GM10847 (cell line): ENCODE measurements around the gene ARL4C.

Experiments used
- POLR2A ChIP-seq: IDR thresholded peaks from 2 replicates; pipeline ENCODE4 v1.6.1; 2011; ENCODE audit not compliant: insufficient read length; ENCODE audit errors: extremely low read depth

Gene ARL4C

DNA sequence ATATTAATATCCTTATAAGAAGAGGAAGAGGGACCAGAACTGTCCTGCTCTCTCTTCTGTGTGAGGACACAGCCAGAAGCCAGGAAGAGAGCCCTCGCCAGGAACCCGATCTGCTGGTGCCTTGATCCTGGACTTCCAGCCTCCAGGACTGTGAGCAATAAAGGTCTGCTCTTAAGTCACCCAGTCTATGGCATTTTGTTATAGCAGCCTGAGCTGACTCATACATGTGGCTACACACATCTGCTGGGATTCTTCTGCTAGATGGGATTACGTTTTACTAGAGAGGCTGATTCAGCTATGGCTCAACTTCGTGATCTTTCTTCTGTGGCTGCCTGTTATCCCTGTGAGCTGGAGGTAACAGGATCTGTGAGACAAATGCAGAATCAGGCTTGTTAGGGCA, 29.6 kb downstream of the ARL4C start:
- no peak for TF ChIP-seq POLR2A

DNA sequence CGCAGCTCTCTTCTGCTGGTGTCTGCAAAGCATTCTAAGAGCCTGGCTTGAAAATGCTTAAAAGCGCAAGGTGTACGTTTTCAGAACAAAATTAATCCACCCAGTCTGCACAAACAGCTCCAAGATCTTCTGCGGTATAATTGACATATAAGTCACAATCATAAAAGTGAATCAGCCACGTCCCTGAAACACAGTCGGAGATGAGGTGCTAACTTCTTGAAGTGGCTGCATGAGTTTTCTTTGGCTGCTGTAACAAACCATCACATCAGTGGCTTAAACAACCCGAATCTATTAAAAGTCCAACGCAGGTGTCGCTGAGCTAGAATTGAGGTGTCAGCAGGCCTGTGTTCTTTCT, 32.6 kb downstream of the ARL4C start:
- TF ChIP-seq POLR2A: no peak

DNA sequence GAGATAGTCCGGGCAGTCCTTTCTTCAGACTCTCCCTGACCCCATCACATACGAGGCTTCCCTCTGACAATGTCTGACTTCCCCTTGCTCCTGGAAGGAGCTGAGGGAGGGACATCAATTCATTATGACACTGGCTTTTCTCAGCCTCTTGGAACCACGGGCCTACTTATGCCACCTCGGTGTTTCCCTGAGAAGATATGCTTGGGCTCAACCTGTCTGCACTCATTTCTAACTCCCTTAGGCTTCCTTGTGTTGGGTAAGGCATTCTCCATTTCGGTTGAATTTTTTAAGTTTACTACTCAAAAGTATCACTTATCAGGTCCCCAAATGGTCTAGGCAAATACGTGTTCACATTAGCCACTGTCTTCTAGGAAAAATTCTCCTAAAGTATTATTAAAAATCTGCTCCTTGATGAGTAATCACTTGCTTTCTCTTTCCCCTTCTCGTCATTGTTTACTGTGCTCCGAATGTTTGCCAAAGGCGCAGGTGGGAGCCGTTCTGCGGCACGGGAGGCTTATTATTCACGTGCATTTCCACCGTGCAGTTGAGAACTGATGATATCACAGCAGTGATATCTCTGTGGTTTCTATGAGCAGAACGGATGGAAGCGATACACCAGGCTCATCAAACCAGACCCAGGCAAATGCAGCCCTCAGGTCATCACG, 33.1 kb downstream of the ARL4C start:
- no peak for TF ChIP-seq POLR2A

DNA sequence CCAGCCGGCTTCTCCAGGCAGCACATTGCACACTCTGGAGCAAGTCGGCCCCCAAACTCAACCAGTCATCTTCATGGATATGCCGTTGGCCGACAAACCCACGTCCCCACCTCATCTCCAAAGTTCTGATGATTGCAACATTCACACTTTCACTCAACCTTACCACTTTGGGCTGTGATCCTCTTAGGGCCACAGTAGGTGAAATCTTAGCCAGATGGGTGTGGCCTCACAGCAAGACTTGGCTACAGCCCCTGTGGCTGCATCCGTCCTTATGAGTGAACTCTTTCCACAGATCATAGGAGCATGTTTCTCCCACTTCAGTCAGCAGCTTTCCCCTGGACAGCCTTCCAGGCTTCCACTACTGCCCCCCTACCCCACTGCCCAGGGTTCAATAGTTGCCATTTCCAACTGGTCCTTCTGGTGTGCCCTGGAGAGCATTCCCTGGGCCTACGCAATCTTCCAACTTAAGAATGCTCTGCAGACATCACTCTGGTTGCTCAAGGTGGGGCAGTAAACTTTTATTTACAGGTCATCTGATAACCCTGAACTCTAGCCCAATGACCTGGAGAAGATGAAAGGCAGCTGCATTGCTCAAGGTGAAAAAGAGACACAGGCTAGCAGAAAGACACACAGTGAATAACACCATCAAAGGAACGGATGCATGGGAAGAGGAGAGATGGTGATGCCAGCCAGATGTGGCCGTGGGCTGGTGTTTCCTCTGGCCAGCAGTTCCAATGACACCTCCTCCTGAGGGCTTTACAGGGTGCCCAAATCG, 34.5 kb downstream of the ARL4C start:
- no peak for TF ChIP-seq POLR2A

DNA sequence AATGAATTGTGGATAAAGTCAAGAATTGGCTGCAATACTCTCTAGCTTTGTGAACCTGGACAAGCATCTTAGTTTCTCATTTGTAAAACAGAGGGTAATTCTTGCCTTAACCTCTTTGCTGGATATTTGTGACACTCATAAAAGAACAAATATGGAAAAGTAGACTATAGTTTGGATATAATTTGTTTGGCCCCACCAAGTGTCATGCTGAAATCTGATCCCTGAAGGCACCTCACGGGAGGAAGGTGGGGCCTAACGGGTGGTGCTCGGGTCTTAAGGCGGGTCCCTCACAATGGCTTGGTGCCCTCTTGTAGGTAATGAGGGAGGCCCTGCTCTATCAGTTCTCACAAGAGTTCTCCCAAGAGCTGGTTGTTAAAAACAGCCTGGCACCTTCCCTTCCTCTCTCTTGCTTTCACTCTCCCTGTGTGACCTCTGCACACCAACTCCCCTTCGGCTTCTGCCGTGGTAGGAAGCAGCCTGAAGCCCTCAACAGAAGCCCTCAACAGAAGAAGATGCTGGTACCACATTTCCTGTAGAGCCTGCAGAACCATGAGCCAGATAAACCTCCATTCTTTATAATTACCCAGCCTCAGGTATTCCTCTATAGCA, 37.4 kb downstream of the ARL4C start:
- no peak for TF ChIP-seq POLR2A

DNA sequence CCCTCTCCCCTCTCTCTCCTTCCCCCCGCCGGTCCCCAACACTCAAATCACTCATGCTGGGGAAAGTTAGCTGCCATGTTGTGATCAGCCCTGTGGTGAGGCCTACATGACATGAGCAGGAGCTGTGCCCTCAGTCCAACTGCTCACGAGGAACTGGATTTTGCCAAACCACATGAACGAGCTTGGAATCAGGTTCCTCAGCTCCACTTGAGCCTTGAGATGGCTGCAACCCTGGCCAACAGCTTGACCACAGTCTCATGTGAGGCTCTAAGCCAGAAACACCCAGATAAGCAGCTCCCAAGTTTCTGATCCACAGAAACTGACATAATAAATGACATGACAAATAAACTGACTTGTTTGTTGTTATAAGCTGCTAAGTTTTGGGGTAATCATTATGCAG, 38.4 kb downstream of the ARL4C start:
- no peak for TF ChIP-seq POLR2A

DNA sequence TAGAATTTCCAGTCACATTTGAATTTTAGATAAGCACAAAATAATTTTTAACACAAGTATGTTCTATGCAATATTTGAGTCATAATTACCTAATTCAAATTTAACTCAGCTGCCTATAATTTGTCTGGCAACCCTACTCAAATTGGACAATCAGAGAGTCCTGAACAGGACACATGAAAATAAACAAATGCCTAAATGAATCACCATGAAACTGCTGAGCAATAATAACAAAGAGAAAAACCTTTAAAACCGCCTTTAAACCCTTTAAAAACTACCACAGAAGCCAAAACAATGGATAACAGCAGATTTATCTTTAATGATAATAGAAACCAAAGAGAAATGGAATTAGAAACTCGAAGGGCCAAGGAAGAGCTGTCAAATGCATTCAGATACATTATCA, 39.5 kb downstream of the ARL4C start:
- TF ChIP-seq POLR2A: no peak

DNA sequence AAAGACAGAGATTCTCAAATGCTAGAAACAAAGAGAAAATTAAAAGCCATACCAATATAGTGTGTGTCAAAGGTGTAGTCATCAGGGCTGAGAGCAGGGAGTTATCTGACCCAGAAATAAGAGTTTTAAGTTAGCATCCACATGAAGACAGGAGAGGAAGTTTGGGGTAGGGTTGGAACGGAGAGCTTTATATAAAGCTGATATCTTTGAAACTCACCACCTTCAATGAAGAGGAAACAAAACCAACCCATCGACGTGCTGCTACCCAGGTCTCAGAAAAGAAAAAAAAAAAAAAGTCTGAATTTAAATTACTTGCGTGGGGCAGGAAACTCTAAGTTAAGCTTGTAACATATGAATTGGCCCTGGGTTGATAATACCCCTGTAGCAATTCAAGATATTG, 42.4 kb downstream of the ARL4C start:
- no peak for TF ChIP-seq POLR2A

DNA sequence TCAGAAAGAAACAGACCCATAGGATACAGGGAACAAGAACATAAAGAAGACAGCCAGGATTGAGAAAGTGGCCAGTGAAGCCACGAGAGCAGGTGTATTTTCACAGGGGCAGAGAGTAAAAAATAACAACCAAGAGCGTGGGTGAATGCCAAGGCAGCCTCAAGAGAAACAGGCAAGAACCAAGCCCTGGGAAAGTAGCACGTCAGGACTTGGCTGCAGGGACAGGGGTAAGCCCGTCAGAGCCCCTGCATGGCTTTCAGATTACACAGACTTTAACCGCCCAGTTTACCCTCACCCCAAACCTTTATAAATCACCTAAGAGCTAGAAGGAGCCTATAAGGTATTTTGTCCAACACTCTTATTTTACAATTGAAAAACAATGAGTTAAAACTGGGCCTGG, 43.7 kb downstream of the ARL4C start:
- TF ChIP-seq POLR2A: no peak

DNA sequence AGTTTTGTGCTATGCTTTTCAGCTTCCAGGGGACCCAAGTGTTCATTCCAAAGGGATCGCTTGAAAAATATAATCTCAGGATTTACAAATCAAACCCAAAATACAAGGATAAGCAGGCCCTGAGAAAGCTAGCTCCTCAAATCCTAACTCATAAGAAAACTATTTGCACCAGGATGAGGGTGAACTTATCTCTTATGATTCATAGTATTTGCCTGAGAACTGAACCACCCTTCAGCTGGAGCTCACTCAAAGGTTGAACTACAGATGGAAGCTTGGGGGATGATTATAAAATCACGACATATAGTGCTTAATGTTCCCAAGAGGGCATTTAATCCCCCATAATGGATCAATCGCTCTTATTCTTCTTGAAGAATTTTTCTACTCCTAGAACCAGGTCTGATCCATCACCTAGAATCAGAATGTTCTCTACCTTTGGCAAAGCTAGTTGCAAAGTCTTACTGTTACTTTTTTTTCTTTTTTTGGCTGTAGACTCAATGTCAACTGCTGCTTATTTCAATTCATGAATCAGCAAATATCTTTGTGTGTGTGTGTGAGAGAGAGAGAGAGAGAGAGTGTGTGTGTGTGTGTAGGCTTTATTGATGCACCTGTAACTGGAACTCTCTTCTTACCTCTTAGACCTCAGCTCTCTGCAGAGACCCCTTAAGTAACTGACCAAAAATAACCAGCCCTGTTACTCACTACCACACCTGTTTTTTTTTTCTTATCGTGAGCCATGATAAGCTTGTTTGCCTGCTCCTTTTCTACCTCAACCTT, 44.8 kb downstream of the ARL4C start:
- TF ChIP-seq POLR2A: no peak

DNA sequence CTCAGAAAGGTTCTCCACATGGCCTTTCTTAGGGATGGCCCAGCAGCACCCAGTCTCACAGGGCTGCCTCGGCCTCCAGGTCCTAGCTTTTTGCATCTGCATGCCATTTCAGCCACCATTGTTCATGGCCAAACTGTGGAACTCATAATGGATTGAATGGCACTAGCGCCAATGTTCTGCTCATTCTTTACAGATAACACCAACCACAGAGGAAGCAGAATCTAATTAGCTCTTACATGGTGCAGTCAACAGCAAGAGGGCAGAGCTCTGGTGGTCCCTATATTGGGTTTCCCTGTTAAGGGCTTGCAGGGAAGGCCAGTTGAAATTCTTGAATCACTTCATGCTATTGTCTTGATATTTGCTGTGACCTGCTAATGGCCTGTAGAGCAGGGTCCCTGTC, 45.6 kb downstream of the ARL4C start:
- TF ChIP-seq POLR2A: no peak

DNA sequence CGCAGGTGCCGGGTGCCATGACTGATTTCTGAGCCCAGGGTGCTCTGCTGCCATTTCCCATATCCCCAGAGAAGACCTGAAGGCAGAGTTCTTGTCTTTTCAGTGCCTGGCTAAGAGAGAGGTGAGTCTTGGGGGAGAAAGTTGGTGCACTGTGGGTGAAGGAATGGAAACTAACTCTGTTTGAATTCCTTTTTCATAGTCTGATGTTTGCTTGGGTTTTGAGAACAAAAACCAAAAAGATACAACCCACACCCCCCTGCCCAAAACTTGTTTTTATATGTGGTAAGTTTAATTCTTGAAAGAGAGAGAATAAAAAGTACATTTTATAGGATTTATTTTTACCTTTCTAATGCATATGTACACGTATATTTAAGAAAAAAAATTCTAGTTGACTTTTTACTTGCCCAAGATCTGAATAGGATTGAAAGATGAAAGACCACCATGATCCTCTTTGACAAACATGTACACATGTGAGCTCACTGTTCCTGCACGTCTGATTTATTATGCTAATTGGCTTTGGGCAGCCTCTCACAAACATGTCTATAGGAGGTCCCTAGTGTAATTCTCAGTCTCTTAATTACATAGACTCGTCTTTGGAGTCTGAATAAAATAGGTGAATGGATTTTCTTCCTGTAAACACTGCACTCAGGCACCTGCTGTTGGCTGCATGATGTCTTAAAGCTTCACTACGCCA, 46.3 kb downstream of the ARL4C start:
- TF ChIP-seq POLR2A: no peak

DNA sequence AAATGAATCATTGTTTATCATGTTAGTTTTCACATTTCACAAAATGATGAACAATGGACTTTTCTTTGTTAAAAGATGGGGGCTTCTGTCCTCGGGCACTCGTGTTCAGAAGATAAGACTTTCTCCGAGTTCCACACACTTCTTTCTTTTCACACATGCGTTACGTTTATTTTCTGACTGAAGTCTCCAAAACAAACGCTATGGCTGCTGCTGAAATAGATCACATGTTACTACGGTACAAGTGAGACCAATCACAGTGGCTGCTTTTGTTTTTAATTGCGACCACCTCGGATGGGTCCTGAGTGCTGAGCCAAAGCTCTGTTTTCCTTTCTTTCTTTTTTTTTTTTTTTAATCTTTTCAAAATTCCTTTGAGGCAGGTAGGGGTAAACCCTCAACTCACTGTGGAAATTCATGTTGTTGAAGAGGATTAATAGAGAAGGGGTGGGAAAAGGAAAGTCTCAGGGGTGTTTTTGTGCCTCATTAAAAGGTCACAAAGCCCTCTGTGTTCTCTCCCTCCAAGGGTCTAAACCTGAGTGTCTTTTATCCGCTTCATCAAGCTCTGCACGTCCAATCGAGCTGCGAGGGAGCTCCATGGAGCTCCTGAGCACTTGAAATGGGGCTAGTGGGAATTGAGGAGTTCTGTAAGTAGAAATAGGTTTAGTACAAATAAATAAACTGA, 48.2 kb downstream of the ARL4C start:
- TF ChIP-seq POLR2A: no peak

DNA sequence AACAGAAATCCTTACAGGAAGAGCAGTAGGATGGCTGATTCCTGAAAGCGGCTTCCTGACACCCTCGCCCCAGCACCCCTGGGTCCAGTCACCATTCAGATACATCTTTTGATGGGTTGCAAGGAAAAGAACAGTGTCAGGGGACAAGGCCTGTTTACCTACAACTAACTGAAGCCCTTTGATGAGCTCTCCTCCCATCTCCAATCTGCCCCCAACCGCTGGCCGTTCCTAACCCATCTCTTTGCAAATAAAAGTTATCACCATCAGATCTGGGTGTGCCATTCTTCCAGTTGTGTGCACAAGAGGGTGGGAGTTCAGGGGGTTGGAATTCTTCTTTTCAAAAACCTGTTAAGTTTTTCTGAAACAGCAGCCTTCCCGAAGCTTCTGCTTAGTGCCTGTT, 48.9 kb downstream of the ARL4C start:
- no peak for TF ChIP-seq POLR2A

DNA sequence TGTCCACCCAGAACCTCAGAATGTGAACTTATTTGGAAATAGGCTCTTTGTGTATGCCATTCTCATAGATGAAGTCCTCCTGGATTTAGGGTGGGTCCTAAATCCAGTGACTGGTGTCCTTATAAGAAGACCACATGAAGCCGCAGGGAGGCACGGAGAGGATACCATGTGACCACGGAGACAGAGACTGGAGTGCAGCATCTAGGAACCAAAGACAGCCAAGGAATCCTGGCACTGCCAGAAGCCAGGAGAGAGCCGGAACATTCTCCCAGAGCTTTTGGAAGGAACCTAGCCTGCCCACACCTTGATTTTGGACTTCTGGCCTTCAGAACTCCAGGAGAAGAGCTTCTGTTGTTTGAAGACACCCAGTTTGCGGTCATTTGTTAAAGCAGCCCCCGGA, 49.7 kb downstream of the ARL4C start:
- no peak for TF ChIP-seq POLR2A
